Keratinocyte (primary cell): ENCODE results near the gene SEMA4D. TPM values are rescaled to one million over a fixed set of nuclear protein-coding genes. Genes with fewer than 3 reads are reported as not detected.

Source experiments
- DNase-seq: peaks from one replicate; pipeline ENCODE4 v3.0.0-alpha.2; 2011; ENCODE audit warnings: low read depth, missing footprints, low spot score
- FAIRE-seq: peaks from 2 replicates; lab custom pipeline; 2011; peaks lifted over from hg19 to GRCh38; lab: Jason Lieb, UNC
- H2AFZ ChIP-seq: 2 replicates; pipeline ENCODE4 v1.6.0; 2012; ENCODE audit warnings: low read length, control low read depth, inconsistent platforms; ENCODE audit not compliant: control insufficient read depth
- H3K27ac ChIP-seq: 2 replicates; pipeline ENCODE4 v1.5.1; 2011; ENCODE audit warnings: low read length; ENCODE audit not compliant: control insufficient read depth, insufficient read depth
- H3K27me3 ChIP-seq: 3 replicates; pipeline ENCODE4 v1.6.0; 2011; ENCODE audit warnings: low read length; ENCODE audit not compliant: control insufficient read depth, insufficient read depth; ENCODE audit errors: extremely low read depth
- H3K36me3 ChIP-seq, 2 experiments: 2 replicates in 1 of 2; 3 replicates in 1 of 2; pipeline ENCODE4 v1.5.1; 2011; ENCODE audit warnings: low read length in 2 of 2, mild to moderate bottlenecking in 1 of 2; ENCODE audit not compliant: control insufficient read depth in 2 of 2, insufficient read depth in 2 of 2; ENCODE audit errors: extremely low read depth in 1 of 2
- H3K4me1 ChIP-seq: 3 replicates; pipeline ENCODE4 v1.5.1; 2011; ENCODE audit warnings: low read length; ENCODE audit not compliant: control insufficient read depth, insufficient read depth; ENCODE audit errors: extremely low read depth
- H3K4me2 ChIP-seq: 3 replicates; pipeline ENCODE4 v1.6.0; 2011; ENCODE audit warnings: low read depth, low read length; ENCODE audit not compliant: control insufficient read depth, insufficient read depth; ENCODE audit errors: extremely low read depth
- H3K4me3 ChIP-seq, 3 experiments: fragments of 200-600 bp in 1 of 3; sonication (generic) in 1 of 3; 2 replicates in 2 of 3; 3 replicates in 1 of 3; pipeline ENCODE4 v1.5.1; 2011 to 2016; ENCODE audit warnings: low read length in 3 of 3, mild to moderate bottlenecking in 3 of 3, control low read depth in 2 of 3, inconsistent platforms in 1 of 3, low read depth in 1 of 3, mixed read lengths in 1 of 3, mixed run types in 1 of 3, moderate library complexity in 1 of 3; ENCODE audit not compliant: control insufficient read depth in 2 of 3, insufficient read depth in 2 of 3; ENCODE audit errors: extremely low read depth in 1 of 3
- H3K79me2 ChIP-seq: 2 replicates; pipeline ENCODE4 v1.6.0; 2012; ENCODE audit warnings: low read length; ENCODE audit not compliant: control insufficient read depth, insufficient read depth
- H3K9ac ChIP-seq: 3 replicates; pipeline ENCODE4 v1.6.0; 2011; ENCODE audit warnings: low read length; ENCODE audit not compliant: control insufficient read depth, insufficient read depth; ENCODE audit errors: extremely low read depth
- H3K9me1 ChIP-seq: 3 replicates; pipeline ENCODE4 v1.6.0; 2011; ENCODE audit warnings: low read length; ENCODE audit not compliant: control insufficient read depth, insufficient read depth; ENCODE audit errors: extremely low read depth
- H3K9me3 ChIP-seq: 2 replicates; pipeline ENCODE4 v1.5.1; 2012; ENCODE audit warnings: low read depth, low read length; ENCODE audit not compliant: control insufficient read depth
- H4K20me1 ChIP-seq: 3 replicates; pipeline ENCODE4 v1.6.0; 2011; ENCODE audit warnings: low read length; ENCODE audit not compliant: control insufficient read depth, insufficient read depth; ENCODE audit errors: extremely low read depth
- CTCF ChIP-seq, 3 experiments: IDR thresholded peaks in 1 of 3; conservative IDR thresholded peaks in 1 of 3; optimal IDR thresholded peaks in 1 of 3; 2 replicates in 2 of 3; 3 replicates in 1 of 3; pipeline versions ENCODE3 to v1.5.1; 2011; ENCODE audit warnings: low read length in 3 of 3, mild to moderate bottlenecking in 3 of 3, moderate library complexity in 2 of 3, control low read depth in 1 of 3, inconsistent platforms in 1 of 3; ENCODE audit not compliant: insufficient read depth in 2 of 3; ENCODE audit errors: extremely low read depth in 1 of 3
- EZH2 ChIP-seq: IDR thresholded peaks from one replicate; pipeline ENCODE4 v1.6.1; 2012; ENCODE audit warnings: inconsistent platforms, mild to moderate bottlenecking, low read length, moderate library complexity
- dilution Hi-C: fragments of 300-500 bp; cut with MboI; formaldehyde crosslinking; loops from one replicate; pipeline ENCODE4 v1.7.0; 2020; ENCODE audit warnings: low sequenced_read_pairs; ENCODE audit not compliant: extremely low pct_ligation_motif_present
- polyA plus RNA-seq, 5 experiments: library from polyadenylated mRNA; depleted of rRNA in 3 of 5; stranded (reverse) in 3 of 5; stranded (forward) in 1 of 5; unstranded in 1 of 5; fragments of >200 nt; gene quantifications; 1 replicate in 1 of 5; 2 replicates in 3 of 5; 3 replicates in 1 of 5; pipeline versions ENCODE4 v1.2.1 to v1.2.3, GENCODE V29; 2011 to 2012; ENCODE audit warnings: missing spikeins in 2 of 5, low read depth in 1 of 5, low replicate concordance in 1 of 5

SEMA4D gene
- polyA plus RNA-seq, 1 donor (not counting 4 experiments of a cell fraction or from before 2014, with no cell fraction given), result 0.43 TPM

GRCh38 chr9:89419978-89420394 is 77.9 kb downstream of the SEMA4D start:
- H2AFZ ChIP-seq, result no peak overlapping the region
- no peak for FAIRE-seq
- no peaks in the 10 kb centered on the region for H3K9me1 ChIP-seq
- H3K4me1 ChIP-seq, result no peaks in the 10 kb centered on the region
- no peak overlapping the region for H3K9ac ChIP-seq
- H3K4me2 ChIP-seq, result no peak overlapping the region
- H4K20me1 ChIP-seq, result no peaks in the 10 kb centered on the region
- TF ChIP-seq CTCF (optimal IDR thresholded peaks at IDR 0.05 in 1 of 3, IDR thresholded peaks at IDR 0.05 in 1 of 3, conservative IDR thresholded peaks at IDR 0.05 in 1 of 3; ENCODE audit: extremely low read depth in 1 of 3, insufficient read depth in 2 of 3, low read length in 3 of 3), result no peak
- no peak for TF ChIP-seq EZH2
- DNase-seq, result no peak
- H3K79me2 ChIP-seq, result no peaks in the 10 kb centered on the region
- dilution Hi-C loops, result no loop called here
- no peak overlapping the region for H3K4me3 ChIP-seq
- no peaks in the 10 kb centered on the region for H3K36me3 ChIP-seq
- H3K27ac ChIP-seq, result no peak overlapping the region
- no peaks in the 10 kb centered on the region for H3K9me3 ChIP-seq
- H3K27me3 ChIP-seq, result no peaks in the 10 kb centered on the region

GRCh38 chr9:89418882-89419640 is 78.9 kb downstream of the SEMA4D start:
- Histone ChIP-seq H3K27ac (no peak overlapping the region), H3K79me2 (no peaks in the 10 kb centered on the region), H3K4me3 (no peak overlapping the region), H3K27me3 (no peaks in the 10 kb centered on the region), H3K9me3 (no peaks in the 10 kb centered on the region), H3K4me1 (no peaks in the 10 kb centered on the region), H3K36me3 (no peaks in the 10 kb centered on the region), H3K9ac (no peak overlapping the region), H2AFZ (no peak overlapping the region), H3K9me1 (no peaks in the 10 kb centered on the region), H3K4me2 (no peak overlapping the region), H4K20me1 (no peaks in the 10 kb centered on the region)
- FAIRE-seq (no peak), DNase-seq (no peak)
- dilution Hi-C loops, result no loop called here
- TF ChIP-seq CTCF (optimal IDR thresholded peaks at IDR 0.05 in 1 of 3, IDR thresholded peaks at IDR 0.05 in 1 of 3, conservative IDR thresholded peaks at IDR 0.05 in 1 of 3; ENCODE audit: extremely low read depth in 1 of 3, insufficient read depth in 2 of 3, low read length in 3 of 3) (no peak), EZH2 (no peak)
